HG03432 (cell line): ENCODE measurements around the gene WEE2.
A peak's percentile ranks its signal among the peaks of the same experiment; 100 is the strongest.

ENCODE experiments used
- ATAC-seq: cut with Tn5 transposase; IDR thresholded peaks from one replicate; pipeline ENCODE4 v1.9.1; 2021; ENCODE audit warnings: mild to moderate bottlenecking, moderate library complexity; ENCODE audit not compliant: unreplicated experiment

Gene WEE2

DNA sequence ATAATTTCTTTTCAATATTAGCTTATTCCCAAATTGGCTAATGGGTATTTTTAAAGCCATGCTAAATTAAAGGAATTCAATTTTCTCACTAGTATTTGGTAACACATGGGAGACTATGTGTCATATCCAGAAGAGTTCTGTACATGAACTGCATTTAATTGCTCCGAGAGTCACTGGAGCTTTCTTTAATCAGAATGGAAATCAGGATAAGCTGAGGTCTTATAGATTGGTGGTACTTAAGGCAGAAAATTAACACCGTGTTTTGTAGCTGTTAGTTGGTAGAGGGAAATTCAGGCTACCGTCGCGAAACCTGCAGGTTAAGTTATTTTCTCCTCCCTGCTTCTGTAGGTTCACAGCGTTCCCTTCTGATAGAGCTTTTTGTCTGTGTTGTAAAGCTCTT, at the start of gene WEE2:
Gene WEE2 (plus strand): TSS at position 3 of the 400 bp plus-strand sequence. CDS start 406 bp downstream, outside the sequence.
- ATAC-seq: no peak

- no peak for ATAC-seq
Measured at GRCh38 chr7:141659501-141659900, 48.7 kb upstream of the WEE2 start.

DNA sequence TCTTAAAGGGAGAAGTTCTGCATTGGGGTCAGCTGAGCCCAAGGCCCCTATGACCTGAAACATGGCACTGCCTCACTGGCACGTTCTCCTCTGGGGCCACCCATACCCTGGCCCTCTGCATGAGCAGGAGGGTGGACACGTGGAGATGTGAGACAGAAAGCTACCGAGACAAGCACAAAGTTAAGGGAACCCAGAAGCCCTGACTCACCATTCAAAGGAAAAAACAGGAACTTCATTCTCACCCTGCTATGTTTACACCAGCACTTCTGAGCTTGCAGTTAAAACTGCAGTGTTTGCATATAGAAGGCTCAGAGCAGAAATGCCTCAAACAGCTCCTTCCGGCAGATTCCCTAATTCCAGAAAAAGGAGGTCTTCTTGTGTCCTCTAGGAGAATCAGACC, 47.9 kb upstream of the WEE2 start:
- ATAC-seq: no peak

DNA sequence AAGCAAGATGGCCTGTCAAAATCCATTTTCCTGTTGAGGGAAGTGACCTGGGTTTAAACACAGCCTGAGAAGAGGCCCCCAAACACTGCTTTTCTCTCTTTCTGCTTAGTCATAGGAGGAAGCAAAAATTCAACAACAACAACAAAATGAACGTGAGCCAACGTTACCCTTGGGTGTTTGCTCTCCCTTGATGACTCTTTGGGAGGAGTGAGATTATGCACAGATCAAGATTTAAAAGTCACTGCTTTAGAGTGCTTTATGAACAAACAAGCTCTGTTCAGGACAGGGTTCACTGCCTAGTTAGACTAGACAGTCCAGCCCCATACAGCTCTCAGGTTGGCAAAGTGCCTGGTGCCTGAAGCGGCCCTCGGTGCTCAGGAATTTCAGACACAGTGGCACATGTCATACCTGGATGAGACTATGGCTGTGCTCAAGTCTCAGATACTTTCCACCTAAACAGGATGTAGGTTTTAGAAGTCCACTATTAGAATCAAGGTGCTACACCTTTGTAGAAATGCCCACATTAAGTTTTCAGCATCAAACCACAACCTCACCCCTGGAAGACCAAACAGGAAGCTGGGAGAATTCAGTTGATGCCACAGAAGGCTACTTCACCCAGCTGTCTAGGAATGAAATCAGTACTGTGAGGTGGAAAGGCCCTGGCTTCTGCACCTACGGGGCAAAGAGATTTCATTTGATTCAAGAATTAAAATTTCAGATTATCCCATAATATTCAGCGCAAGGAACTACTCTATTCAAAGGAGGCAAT, 44.9 kb upstream of the WEE2 start:
- no peak for ATAC-seq

DNA sequence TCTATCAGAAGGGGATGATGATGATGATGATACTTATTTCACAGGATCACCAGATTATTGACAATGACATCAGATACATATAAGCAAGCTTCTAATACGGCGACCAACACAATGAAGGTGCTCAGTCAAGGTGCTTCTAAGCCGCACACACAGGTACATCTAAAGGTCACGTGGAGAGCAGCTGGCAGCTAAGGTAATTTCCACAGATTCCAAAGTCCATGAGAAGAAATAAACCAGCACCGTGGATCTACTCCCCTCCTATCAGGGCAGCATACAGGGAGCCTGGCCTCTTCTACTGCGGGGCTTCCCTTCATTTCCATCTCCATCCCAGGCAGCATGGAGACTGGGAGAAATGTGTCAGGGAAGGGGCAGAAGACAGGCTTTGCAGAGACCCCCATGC, 43.7 kb upstream of the WEE2 start:
- ATAC-seq: no peak

DNA sequence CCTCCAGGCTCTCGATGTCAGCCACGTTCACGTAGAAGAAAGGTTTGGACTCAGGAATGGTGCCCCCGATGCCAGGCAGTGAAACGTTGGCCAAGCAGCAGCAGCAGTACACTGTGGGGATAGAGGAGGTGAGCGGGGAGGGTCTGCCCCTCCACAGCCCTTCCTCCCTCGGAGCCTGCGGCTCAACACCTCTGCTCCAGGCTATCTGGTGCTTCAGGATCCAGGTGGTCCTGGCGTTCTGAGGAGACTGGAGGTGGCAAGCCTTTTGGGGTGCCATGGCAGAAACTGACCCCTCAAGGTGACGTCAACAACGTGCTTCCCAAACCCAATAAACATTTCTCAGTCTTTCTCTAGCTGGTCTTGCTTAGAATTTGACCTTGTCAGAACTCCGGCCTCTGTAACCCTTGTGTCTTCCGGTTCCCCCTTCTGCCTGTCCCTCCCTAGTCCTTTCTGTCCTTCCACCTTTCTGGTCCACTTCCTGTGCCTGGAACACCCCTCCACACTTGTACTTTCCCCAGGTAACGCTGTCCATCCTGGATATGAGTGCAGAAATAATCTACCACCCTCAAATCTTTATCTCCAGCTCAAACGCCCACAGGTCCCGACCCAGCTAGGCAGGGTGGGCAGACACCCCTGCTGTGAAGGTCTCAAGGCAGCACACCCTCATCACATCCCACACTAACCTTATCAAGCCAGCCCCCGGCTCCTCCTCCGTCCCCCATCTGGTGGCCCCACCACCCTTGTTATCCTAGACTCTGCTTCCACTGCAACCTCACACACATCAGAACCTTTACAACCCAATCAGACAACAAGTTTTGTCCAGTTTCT, 42.7 kb upstream of the WEE2 start:
- ATAC-seq: no peak

DNA sequence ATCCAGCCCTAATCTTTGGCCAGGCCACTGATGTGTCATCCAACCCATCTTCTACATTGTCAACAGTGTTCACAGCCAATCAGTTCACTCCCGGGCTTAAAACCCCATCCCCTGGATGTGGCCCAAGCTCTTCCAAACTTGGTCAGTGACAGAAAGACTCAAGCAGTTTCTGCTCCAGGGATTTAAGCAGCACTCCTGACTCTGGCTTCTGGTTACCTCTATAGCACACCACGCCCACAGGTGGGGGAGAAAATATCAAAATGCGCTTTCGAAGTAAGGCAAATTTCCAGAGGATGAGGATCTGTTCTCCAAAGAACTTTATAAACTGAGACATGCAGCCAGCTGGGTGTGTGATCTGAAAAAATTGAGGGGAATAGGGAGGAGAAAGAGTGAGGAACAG, 42.1 kb upstream of the WEE2 start:
- no peak for ATAC-seq

GRCh38 chr7:141668853-141669252, 39.3 kb upstream of the WEE2 start:
- no peak for ATAC-seq

DNA sequence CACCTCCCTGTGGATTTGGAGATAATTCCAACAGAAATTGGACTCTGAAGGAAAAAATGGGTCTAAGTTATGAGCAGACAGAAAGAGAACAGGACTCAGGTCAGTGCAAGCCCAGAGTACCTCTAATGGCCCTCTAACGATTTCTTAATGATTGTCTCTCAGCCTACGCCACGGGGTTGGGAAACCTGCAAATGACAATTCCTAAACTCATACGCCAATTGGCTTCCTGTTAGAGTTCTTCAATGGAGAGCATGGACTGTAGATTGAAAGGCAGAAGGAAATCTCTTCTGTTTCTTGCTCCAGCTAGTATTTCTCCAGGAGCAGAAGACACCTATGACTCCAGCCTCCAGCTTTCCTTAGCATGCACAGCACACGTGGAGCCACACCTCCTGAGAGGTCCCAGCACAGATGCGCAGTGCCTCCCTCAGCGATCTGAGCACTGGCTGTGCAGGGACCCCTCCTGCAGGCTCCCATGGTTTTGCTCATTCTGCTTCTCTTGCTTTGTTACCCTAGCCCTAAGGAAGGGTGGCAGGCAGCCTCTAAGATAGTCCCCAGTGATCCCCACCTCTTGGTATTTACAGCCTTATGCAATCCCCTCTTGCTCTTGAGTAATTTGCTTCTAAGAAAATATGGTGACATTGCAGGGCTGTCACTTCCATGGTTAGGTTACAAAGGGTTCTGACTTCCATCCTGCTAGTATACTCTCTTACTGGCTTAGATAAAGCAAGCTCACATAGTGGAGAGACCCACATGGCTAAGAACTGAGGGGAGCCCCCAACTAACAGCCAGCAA, 36.3 kb upstream of the WEE2 start:
- no peak for ATAC-seq

GRCh38 chr7:141673346-141673745, 34.8 kb upstream of the WEE2 start:
- ATAC-seq: no peak

DNA sequence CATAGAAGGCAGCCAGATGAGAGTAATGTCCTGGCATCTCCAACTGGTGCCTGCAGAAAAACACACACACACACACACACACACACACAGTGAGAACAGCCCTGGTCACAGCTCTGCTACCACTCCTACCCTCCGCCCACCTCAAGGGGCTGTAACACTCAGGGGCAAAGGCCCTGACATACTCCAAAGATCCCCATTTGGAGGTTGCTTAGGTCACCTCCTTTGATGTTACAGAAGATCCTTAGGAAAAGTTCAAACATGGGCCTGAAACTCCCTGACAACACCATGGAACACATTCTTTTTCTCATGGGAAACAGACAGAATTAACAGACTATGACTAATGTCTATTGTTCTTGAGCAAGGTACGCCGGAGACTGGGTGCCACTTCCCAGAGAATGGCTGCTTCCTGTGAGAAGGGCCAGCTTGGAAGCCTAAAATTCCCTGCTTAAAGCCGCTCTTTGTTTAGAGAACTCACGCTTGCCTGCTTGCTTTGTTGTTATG, 33.9 kb upstream of the WEE2 start:
- no peak for ATAC-seq

DNA sequence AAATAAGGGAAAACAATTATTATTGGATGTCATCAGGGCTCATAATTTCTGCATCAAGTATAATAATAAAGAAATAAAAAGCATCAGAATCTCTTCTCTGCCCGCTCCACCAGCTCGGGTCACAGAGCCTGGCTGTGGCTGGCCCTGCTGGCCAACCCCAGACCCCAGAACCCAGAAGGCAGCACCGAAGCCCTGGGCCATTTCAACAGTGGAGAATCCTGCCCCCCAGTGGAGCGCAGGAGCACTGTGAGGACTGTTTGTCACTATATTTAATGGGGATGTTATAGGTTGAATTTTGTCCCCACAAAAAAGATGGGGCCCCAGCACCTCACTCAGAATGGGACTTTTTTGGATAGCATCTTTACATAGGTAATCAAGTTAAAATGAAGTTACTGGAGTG, 33.5 kb upstream of the WEE2 start:
- no peak for ATAC-seq

GRCh38 chr7:141675436-141676215, 32.5 kb upstream of the WEE2 start:
- no peak for ATAC-seq

DNA sequence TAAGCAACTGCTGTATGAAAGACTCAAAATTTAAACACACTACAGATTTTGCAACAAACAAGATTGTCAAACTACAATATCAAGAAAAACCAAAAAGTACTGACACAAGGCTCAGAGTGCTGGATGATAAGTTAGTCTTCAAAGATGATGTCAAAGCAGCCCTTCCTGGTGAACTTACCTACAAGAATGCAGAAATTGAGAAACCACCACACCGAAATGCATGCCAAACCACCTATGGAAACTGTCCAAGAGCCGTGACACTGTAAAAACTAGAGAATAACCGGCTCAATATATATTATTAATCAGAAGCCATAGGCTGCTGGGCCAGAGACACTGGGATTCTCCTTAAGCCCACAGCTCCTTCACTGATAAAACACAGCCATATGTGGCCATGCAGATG, 31.5 kb upstream of the WEE2 start:
- ATAC-seq: no peak

DNA sequence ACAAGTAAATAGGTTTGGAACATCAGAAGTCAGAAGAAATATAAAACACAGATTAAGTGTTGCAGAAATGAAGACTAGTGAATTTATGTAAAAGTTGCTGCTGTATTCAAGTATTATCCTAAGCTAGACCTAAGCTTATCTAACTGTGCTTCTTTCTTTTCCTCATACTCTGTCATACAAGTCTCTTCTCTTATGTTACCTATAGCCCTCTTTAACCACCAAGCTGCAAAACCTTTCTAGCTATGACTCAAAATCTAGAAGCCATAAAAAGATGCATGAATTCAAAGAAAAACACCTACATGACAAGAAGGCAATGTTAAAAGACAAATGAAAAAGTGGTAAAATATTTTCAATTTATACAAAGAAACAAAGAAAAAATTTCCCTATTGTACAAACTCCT, 29.1 kb upstream of the WEE2 start:
- ATAC-seq: peak; percentile 65

DNA sequence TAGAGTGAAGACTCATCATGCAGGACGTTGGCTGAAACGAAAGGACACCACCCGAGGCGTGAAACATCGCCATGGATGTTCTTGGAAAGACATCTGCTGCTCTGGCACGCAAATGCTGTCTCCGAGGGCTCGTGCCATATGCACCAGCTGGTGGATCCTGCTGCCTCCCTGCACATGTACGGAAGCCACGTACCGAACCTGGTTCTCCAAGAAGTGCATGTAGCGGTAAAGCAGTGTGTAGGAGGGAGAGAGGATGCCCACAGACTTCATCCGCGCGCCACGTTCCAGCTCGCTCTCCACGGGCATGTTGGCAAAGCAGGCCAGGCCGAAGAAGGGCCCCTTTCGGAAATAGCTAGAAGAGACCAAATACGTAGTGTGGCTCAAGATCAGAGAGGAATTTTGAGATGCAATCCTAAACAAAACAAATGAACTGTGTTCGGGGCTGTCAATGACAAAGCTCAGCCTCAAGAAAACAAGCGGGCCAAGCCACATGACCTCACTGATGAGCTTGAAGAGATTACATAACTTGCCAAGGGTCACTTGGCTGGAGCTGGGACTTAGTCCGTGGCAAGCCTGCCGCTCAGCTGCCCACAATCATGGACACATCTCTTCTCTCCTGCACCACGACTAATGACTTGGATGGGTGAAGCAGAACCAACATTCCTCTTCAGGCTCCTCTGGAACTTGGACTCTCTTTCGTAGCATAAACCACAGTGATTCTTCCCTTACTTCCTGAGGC, 22.7 kb upstream of the WEE2 start:
- no peak for ATAC-seq

DNA sequence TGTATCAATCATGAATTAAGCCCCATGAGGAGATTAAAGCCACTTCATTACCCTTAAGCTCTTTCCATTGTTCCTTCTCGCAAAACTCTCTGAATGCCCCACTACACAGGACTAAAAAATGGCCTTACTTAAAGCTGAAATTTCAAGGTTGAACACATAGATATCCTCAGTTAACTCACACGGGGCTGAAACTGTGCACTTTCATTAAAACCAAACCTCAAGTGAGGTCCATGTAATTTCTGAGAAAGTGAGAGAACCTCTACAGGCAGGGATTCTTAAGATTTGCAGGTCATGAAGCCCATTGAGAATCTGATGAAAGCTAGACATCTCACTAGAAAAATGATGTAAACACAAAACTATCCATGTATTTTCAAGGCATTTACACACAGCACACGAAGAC, 22.1 kb upstream of the WEE2 start:
- no peak for ATAC-seq

- no peak for ATAC-seq
Measured at GRCh38 chr7:141686670-141687069, 21.5 kb upstream of the WEE2 start.

DNA sequence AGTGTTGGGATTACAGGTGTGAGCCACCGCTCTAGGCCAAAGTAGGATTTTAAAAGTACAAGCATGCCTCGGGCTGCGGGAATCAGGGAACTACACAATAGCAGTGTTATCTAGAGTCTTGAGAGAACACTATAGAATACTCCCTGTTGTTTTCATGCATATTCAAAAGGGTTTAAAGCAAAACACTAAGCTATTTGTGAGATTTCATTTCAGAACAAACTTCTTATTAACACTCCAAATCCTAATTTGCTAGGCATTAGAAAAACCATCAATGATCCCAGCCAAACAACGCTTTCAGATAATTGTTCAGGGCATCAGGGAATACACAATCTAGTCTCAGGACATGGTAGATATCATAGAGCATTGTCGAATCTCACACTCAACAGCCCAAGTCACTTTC, 20.1 kb upstream of the WEE2 start:
- no peak for ATAC-seq
